NB4 (cell line): Measurements from ENCODE around the gene GALNT10.
"Not testable (repeated sequence)": the region's sequence is repeated elsewhere in the genome, so short reads cannot be mapped to it uniquely, and the experiment has no call there.

Experiments
- DNase-seq: peaks from one replicate; pipeline ENCODE4 v3.0.0; 2010; ENCODE audit warnings: low read depth
- H3K4me3 ChIP-seq: one replicate; pipeline ENCODE4 v1.5.1; 2011; ENCODE audit warnings: mild to moderate bottlenecking, low read depth, low read length, moderate library complexity
- MYC ChIP-seq: IDR thresholded peaks from 2 replicates; pipeline ENCODE4 v1.6.1; 2011; ENCODE audit warnings: low read depth, low read length
- POLR2A ChIP-seq: IDR thresholded peaks from 2 replicates; pipeline ENCODE4 v1.6.1; 2011; ENCODE audit warnings: mild to moderate bottlenecking; ENCODE audit not compliant: insufficient read length; ENCODE audit errors: extremely low read depth
- TF ChIP-seq, protein P1 (sequence below): IDR thresholded peaks from one replicate; pipeline ENCODE4 v1.5.1; 2012; ENCODE audit warnings: low read depth, low read length
- TF ChIP-seq, protein P2 (sequence below): IDR thresholded peaks from 2 replicates; pipeline ENCODE4 v1.6.1; 2011; ENCODE audit warnings: low read depth, low read length

Gene GALNT10

DNA sequence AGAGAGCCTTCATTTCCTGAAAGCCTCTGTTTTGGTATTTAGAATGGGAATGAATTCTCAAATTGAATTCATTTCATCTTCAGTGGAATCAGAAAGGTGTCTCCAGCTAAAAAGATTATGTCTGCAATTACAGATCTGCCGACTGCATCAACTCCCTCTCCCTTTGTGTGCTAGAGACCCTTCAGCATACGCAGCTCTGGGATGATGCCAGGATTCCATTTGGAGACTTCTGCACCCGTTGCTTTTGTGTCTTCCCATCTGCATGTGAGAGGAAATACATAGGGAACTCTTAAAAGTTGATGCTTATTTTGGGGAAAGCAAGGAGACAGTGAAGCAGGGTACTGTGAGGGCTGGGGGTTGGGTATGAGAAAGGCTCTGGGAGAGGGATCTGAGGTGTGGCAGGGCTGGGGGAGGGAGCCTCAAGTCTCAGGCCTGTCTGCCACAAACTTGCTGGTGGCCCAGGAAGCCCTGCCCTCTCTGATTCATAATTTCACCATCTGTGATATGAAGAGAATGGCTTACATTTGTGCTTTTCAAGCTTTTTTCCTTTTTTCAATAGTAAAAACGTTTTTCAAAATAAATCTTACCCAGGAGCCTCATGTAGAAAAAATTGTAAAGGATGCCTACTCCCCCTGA is 165.6 kb downstream of the GALNT10 start:
- DNase-seq: no peak
- no peak for TF ChIP-seq MYC
- no peak overlapping the region for H3K4me3 ChIP-seq

- no peak for DNase-seq
- no peak overlapping the region for H3K4me3 ChIP-seq
- TF ChIP-seq, protein P1, sequence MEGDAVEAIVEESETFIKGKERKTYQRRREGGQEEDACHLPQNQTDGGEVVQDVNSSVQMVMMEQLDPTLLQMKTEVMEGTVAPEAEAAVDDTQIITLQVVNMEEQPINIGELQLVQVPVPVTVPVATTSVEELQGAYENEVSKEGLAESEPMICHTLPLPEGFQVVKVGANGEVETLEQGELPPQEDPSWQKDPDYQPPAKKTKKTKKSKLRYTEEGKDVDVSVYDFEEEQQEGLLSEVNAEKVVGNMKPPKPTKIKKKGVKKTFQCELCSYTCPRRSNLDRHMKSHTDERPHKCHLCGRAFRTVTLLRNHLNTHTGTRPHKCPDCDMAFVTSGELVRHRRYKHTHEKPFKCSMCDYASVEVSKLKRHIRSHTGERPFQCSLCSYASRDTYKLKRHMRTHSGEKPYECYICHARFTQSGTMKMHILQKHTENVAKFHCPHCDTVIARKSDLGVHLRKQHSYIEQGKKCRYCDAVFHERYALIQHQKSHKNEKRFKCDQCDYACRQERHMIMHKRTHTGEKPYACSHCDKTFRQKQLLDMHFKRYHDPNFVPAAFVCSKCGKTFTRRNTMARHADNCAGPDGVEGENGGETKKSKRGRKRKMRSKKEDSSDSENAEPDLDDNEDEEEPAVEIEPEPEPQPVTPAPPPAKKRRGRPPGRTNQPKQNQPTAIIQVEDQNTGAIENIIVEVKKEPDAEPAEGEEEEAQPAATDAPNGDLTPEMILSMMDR: no peak
- TF ChIP-seq MYC: no peak
- TF ChIP-seq, protein P2, sequence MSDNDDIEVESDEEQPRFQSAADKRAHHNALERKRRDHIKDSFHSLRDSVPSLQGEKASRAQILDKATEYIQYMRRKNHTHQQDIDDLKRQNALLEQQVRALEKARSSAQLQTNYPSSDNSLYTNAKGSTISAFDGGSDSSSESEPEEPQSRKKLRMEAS: no peak
- TF ChIP-seq POLR2A: no peak
Measured at GRCh38 chr5:154356958-154357357, 166.4 kb downstream of the GALNT10 start.

DNA sequence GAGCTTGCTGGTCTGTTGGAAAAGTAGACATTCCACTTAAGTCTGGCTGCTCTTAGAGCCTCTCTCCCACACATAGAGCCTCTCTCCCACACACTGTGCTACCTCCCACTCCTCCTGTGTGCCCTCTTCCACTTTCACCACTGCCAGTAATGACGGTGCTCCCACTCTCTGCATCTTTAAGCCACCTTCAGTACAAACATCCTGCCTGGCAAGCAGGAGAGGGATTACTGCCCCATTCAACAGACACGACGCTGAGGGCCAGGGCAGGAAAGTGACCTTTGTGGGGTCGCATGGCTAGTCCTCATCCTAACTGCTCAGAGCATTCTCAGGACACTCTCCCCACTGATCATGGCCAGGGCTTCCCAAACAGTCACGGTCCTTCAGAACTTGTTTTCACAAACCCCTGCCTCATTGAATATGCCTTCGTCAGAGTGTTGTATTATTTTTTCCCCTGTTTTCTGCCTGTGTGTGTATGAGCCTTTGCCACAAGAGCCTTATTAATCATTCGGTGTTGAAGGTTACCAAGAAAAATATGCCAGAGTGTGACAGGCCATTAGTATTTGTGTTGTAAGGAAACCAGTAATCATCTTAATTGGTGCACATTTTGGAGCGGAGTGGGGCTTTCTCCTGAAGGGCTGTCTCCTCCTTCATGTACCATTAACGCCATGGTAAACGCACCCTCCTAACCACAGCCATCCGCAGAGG is 168.1 kb downstream of the GALNT10 start:
- H3K4me3 ChIP-seq: no peak overlapping the region
- peak; percentile 1 for DNase-seq
- TF ChIP-seq, protein P1: no peak
- TF ChIP-seq POLR2A (no peak), MYC (no peak)
- TF ChIP-seq, protein P2: no peak

- no peak for DNase-seq
- TF ChIP-seq, protein P1: no peak
- no peak for TF ChIP-seq MYC
- TF ChIP-seq, protein P2: no peak
- no peak for TF ChIP-seq POLR2A
- no peak overlapping the region for H3K4me3 ChIP-seq
Measured at GRCh38 chr5:154359221-154359573, 168.7 kb downstream of the GALNT10 start.

DNA sequence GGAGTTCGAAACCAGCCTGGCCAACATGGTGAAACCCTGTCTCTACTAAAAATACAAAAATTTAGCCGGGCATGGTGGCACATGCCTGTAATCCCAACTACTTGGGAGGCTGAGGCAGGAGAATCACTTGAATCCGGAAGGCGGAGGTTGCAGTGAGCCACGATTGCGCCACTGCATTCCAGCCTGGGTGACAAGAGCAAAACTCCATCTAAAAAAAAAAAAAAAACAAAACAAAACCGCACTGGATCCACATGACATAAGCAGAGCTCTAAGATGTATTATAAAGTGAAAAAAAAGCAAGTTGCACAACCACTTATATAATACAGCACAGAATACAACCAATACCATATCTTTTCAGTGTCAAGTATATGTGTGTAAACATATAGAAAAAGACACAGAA is 169.7 kb downstream of the GALNT10 start:
- DNase-seq, H3K4me3 ChIP-seq: not testable (repeated sequence)

- H3K4me3 ChIP-seq: no peak overlapping the region
- TF ChIP-seq, protein P2: no peak
- TF ChIP-seq MYC: no peak
- TF ChIP-seq, protein P1: no peak
- no peak for TF ChIP-seq POLR2A
- no peak for DNase-seq
Measured at GRCh38 chr5:154363411-154363810, 172.9 kb downstream of the GALNT10 start.

DNA sequence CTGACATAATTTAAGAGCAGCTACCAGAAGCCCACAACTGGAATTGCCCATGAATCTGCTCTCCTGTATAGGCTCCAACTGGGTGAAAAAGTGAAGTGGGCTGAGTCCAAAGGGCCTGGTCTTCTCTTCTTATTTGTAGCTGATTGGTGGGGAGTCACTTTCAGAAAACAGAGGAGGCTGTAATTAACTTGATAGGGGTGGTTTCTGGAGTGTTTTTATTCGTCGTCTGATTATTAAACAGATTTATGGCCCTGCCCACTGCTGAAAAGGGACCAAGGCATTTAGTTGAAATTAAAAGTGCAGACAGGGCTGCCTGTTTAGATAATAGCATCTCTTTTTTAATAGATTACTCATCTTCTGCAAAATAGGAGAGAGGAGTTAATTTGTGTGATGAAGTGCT is 174.2 kb downstream of the GALNT10 start:
- no peak overlapping the region for H3K4me3 ChIP-seq
- TF ChIP-seq, protein P2: no peak
- TF ChIP-seq POLR2A (no peak), MYC (no peak)
- TF ChIP-seq, protein P1: no peak
- no peak for DNase-seq
